22Rv1 (cell line): ENCODE data around the gene GNPNAT1.

Experiments used
- H3K27ac ChIP-seq: fragments of 450-650 bp; 2 replicates; pipeline ENCODE4 v1.5.1; 2017
- CTCF ChIP-seq: fragments of 450-650 bp; IDR thresholded peaks from 2 replicates; pipeline ENCODE4 v1.5.1; 2017; ENCODE audit warnings: mild to moderate bottlenecking
- ZFX ChIP-seq: fragments of 450-650 bp; IDR thresholded peaks from 2 replicates; pipeline ENCODE4 v1.6.1; 2017; ENCODE audit warnings: antibody characterized with exemption, borderline replicate concordance

The GNPNAT1 gene

GRCh38 chr14:52741865-52742264 is 49.5 kb downstream of the GNPNAT1 start:
- no peak for TF ChIP-seq CTCF
- no peak for TF ChIP-seq ZFX
- no peak overlapping the region for H3K27ac ChIP-seq

- TF ChIP-seq ZFX (no peak), CTCF (no peak)
- H3K27ac ChIP-seq = no peak overlapping the region
These were observed 50.7 kb downstream of the GNPNAT1 start for GRCh38 chr14:52740751-52741150.

DNA sequence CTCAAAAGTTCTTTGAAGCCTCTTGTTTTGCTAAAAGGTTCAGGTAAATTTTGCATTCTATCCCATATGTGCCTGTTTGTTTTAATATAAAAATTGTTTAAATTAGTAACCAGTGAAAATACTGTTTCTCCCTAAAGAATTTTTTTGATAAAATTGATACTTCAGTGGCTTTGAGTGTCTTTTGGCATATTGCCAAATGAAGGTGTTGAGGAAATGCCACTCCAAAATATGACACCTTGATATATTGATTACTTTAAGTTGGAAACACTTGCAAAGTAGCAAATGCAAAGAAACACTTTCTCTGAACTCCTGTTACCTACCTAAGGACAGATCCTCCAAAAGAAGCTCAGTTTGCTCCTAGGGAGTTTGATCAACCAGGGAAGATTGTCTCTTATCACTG is 53.0 kb downstream of the GNPNAT1 start:
- TF ChIP-seq CTCF (no peak), ZFX (no peak)
- no peak overlapping the region for H3K27ac ChIP-seq

DNA sequence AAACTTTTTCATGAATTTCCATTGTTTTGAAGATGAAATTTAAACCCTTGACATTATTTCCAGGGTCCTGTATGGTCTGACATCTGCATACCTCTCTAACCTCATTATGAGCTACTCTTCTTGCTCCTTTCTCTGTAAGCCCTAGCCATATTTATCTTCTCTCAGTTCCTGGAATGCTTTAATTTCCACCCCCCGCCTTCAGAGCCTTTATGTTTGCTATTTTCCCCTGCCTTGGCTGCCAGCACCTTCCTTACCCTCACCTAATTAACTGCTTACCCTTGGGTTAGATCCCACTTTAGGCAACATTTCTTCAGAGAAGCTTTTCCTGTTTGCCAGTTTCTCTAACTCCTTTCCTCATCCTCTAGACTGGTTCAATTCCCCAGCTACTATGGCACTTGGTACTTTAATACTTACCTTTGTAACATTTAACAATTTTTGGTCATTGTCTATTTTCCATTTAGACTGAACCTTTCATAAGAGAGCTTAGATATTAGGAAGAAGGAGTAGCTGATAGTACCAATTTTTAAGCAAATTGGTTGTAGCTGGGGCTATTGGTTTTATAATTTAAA is 55.4 kb downstream of the GNPNAT1 start:
- no peak overlapping the region for H3K27ac ChIP-seq
- TF ChIP-seq CTCF (no peak), ZFX (no peak)

DNA sequence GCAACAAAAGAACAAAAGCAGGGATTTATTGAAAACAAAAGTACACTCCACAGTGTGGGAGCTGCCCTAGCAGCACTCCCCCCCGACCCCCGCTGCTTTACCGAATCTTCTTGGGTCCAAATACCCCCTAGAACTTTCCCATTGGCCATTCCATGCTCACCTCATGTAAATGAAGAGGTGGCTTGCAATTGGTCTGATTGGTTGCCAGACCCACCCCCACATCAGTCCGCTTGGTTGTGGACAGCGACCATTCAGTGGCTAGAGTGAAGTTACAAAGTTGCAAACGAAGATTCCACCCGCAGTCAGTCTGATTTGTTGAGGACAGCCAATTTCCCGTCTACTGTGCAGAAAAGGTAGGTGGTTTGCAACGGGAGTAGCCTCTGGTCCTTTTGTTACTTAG is 57.6 kb downstream of the GNPNAT1 start:
- no peak overlapping the region for H3K27ac ChIP-seq
- no peak for TF ChIP-seq ZFX
- no peak for TF ChIP-seq CTCF

- no peak for TF ChIP-seq ZFX
- no peak for TF ChIP-seq CTCF
These were observed 60.7 kb downstream of the GNPNAT1 start for GRCh38 chr14:52730709-52731111.

DNA sequence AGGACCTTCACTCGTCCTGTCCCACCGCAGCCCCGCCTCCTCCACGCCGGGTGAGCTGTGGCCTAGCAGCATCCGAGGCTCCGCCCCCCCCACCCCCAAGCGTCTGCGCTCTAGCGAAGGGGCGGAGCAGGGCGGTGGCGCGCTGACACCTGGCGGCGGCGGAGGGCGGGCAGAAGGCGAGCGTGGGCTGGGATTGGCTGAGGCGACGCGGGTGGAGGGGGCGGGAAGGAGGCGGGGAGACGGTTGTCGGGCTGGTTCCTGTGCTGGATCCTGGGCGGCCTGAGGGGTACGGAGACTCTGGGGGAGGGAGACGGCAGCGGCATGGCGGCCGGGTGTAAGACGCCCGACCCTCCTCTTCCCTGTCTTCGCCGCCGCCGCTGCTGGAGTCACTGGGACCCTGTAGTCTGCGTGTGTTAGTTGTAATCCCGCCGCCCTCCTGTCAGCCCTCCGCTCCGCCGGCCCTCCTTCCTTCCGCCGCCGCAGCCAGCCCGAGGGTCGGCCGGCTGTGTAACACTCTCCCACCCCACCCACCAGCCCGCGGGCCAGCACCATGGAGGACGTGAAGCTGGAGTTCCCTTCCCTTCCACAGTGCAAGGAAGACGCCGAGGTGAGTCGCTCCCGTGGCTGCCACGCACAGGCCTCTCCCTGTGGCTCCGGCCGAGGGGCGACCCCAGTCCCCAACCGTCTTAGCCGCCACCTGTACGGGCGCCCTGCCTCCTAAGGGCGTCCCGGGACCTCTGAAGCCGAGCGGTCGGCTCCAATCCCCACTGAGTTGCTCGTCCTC is 61.3 kb downstream of the GNPNAT1 start, which contains the start of gene STYX:
TSS of gene STYX (plus strand) at position 242 of the 784 bp plus-strand sequence. CDS start at position 551, 309 bp downstream.
- H3K27ac ChIP-seq = peak within 1 kb of the TSS; percentile 67
- TF ChIP-seq ZFX (no peak), CTCF (no peak)

More at GRCh38 chr14:52730709-52731111, 60.7 kb downstream of the GNPNAT1 start:
- peak overlapping the region; percentile 67 for H3K27ac ChIP-seq
